ENCODE results near the gene CDKL1.
"Not testable (repeated sequence)": the region's sequence is repeated elsewhere in the genome, so short reads cannot be mapped to it uniquely, and the experiment has no call there.

Gene CDKL1

GRCh38 chr14:50357753-50358395 lies 38.8 kb downstream of the CDKL1 start:
- DNase-seq = peak in 21 of 58 donors; percentile 5 to 71 (median 13)

GRCh38 chr14:50357124-50357523 lies 39.6 kb downstream of the CDKL1 start:
- no peak for DNase-seq

- DNase-seq = not testable (repeated sequence)
Observed at GRCh38 chr14:50356283-50356682, 40.4 kb downstream of the CDKL1 start.

- DNase-seq = no peak
Observed at GRCh38 chr14:50355692-50356091, 41.0 kb downstream of the CDKL1 start.

GRCh38 chr14:50354527-50354926 lies 42.2 kb downstream of the CDKL1 start:
- no peak for DNase-seq

- no peak for DNase-seq
Observed at GRCh38 chr14:50353126-50353525, 43.6 kb downstream of the CDKL1 start.

- DNase-seq = no peak
Observed at GRCh38 chr14:50352584-50352983, 44.1 kb downstream of the CDKL1 start.

- DNase-seq = no peak
Observed at GRCh38 chr14:50350975-50351374, 45.7 kb downstream of the CDKL1 start.

- peak in 1 of 58 donors; percentile 30 for DNase-seq
Observed at GRCh38 chr14:50348933-50349332, 47.7 kb downstream of the CDKL1 start.

- DNase-seq = no peak
Observed at GRCh38 chr14:50347521-50347920, 49.2 kb downstream of the CDKL1 start.

- peak in 1 of 58 donors; percentile 7 for DNase-seq
Observed at GRCh38 chr14:50345846-50346422, 50.7 kb downstream of the CDKL1 start.

- DNase-seq = peak in 1 of 58 donors; percentile 19
Observed at GRCh38 chr14:50344876-50345563, 51.7 kb downstream of the CDKL1 start.

GRCh38 chr14:50344116-50344775 lies 52.4 kb downstream of the CDKL1 start:
- DNase-seq = no peak

- DNase-seq = peak in 7 of 58 donors; percentile 5 to 35 (median 18)
Observed at GRCh38 chr14:50343434-50343833, 53.2 kb downstream of the CDKL1 start.

- peak in 51 of 58 donors; percentile 9 to 82 (median 58) for DNase-seq
Observed at GRCh38 chr14:50342221-50343078, 54.2 kb downstream of the CDKL1 start.

GRCh38 chr14:50340963-50341362 lies 55.7 kb downstream of the CDKL1 start:
- no peak for DNase-seq

GRCh38 chr14:50340045-50340444 lies 56.6 kb downstream of the CDKL1 start:
- DNase-seq = no peak

- DNase-seq = no peak
Observed at GRCh38 chr14:50339178-50339804, 57.4 kb downstream of the CDKL1 start.

GRCh38 chr14:50338587-50338986 lies 58.1 kb downstream of the CDKL1 start:
- DNase-seq = no peak
